ENCODE data around the gene NINJ2. TPM values are rescaled to one million over a fixed set of nuclear protein-coding genes. Genes with fewer than 3 reads are reported as not detected.

NINJ2 gene
- total and polyA plus RNA-seq, 2 donors, result 11.5 to 11.8 TPM

- no peak overlapping the region for H3K4me3 ChIP-seq (ENCODE audit: low read length in 2 of 2)
- no peak overlapping the region for H3K27ac ChIP-seq (ENCODE audit: low read depth in 1 of 2, low read length in 1 of 2)
- no peaks in the 10 kb centered on the region for H3K36me3 ChIP-seq (ENCODE audit: control insufficient read depth in 2 of 2, insufficient read depth in 2 of 2, low read length in 1 of 2)
- WGBS, result 97% methylated on average over 14 of the region's 14 CpGs
- DNase-seq (ENCODE audit: low read depth in 6 of 9, low spot score in 9 of 9), result no peak
- peaks cover under 1 to 2% of the 10 kb centered on the region in 2 donors for H3K4me1 ChIP-seq (ENCODE audit: control insufficient read depth in 2 of 2, insufficient read depth in 2 of 2, low read length in 2 of 2)
- H3K9me3 ChIP-seq (ENCODE audit: control insufficient read depth in 2 of 2, insufficient read depth in 1 of 2, low read length in 1 of 2), result peaks cover 2 to 14% of the 10 kb centered on the region in 2 donors
- peaks cover 0 to 13% of the 10 kb centered on the region in 2 donors for H3K27me3 ChIP-seq (ENCODE audit: control insufficient read depth in 2 of 2, insufficient read depth in 1 of 2, low read length in 1 of 2)
Observed at GRCh38 chr12:533718-534117, 129.5 kb downstream of the NINJ2 start.

- 87% methylated on average over 9 of the region's 9 CpGs for WGBS
- Histone ChIP-seq H3K27ac (ENCODE audit: low read depth in 1 of 2, low read length in 1 of 2) (no peak overlapping the region), H3K36me3 (ENCODE audit: control insufficient read depth in 2 of 2, insufficient read depth in 2 of 2, low read length in 1 of 2) (no peaks in the 10 kb centered on the region), H3K9me3 (ENCODE audit: control insufficient read depth in 2 of 2, insufficient read depth in 1 of 2, low read length in 1 of 2) (peaks cover 2 to 14% of the 10 kb centered on the region in 2 donors), H3K27me3 (ENCODE audit: control insufficient read depth in 2 of 2, insufficient read depth in 1 of 2, low read length in 1 of 2) (peaks cover 0 to 11% of the 10 kb centered on the region in 2 donors), H3K4me1 (ENCODE audit: control insufficient read depth in 2 of 2, insufficient read depth in 2 of 2, low read length in 2 of 2) (no peaks in the 10 kb centered on the region), H3K4me3 (ENCODE audit: low read length in 2 of 2) (no peak overlapping the region)
- no peak for DNase-seq (ENCODE audit: low read depth in 6 of 9, low spot score in 9 of 9)
Observed at GRCh38 chr12:532908-533565, 130.2 kb downstream of the NINJ2 start.

DNA sequence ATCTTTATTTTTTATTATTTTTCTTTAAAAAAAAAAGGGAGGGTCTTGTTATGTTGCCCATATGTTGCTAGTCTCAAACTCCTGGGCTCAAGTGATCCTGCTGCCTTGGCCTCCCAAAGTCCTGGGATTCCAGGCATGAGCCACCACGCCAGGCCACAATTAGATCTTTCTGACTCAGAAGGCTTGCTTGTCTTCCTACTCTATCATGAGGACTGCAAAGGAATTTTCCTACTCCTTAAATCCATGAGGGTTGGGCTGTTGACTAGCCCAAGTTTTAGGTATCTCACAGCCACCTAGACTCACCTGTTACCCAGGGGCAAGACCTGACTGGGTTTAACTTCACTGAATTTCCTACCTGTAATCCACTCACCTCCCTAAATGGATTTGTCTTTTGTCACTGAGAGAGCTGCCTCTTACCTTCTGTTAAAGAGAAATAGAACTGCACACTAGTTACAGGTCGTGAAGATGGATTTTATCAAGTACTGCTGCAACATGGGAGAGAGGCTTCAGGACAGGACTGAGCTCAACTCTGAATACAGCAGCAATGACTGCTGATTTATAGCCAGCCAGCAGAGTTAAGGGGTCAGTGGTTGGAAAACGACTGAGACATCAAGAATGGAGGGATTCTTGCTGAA, 131.2 kb downstream of the NINJ2 start:
- Histone ChIP-seq H3K36me3 (ENCODE audit: control insufficient read depth in 2 of 2, insufficient read depth in 2 of 2, low read length in 1 of 2) (no peaks in the 10 kb centered on the region), H3K9me3 (ENCODE audit: control insufficient read depth in 2 of 2, insufficient read depth in 1 of 2, low read length in 1 of 2) (peaks cover 2 to 14% of the 10 kb centered on the region in 2 donors), H3K4me1 (ENCODE audit: control insufficient read depth in 2 of 2, insufficient read depth in 2 of 2, low read length in 2 of 2) (no peaks in the 10 kb centered on the region), H3K27ac (ENCODE audit: low read depth in 1 of 2, low read length in 1 of 2) (no peak overlapping the region), H3K27me3 (ENCODE audit: control insufficient read depth in 2 of 2, insufficient read depth in 1 of 2, low read length in 1 of 2) (peaks cover 0 to 13% of the 10 kb centered on the region in 2 donors), H3K4me3 (ENCODE audit: low read length in 2 of 2) (no peak overlapping the region)
- no peak for DNase-seq (ENCODE audit: low read depth in 6 of 9, low spot score in 9 of 9)
- 92% methylated on average over 3 of the region's 3 CpGs for WGBS

DNA sequence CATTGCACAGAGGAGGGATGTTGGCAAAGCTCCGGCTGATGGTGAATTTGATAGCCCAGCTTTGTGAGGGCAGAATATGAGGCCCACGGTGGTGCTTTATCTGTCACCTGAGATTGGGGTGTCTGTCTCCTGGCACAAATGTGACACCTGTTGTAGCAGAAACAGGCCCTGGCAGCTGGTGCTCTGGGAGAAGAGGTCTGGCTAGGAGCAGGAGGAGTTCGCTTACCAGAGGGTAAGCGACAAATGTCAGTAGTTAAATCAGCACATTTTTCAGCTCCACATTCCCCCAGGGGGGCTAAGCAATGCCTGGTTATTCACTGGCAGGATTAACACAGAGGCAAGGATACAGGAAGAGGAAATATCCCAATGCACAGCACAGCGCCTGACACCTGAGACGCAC, 132.4 kb downstream of the NINJ2 start:
- 92% methylated on average over 6 of the region's 6 CpGs for WGBS
- H3K27me3 ChIP-seq (ENCODE audit: control insufficient read depth in 2 of 2, insufficient read depth in 1 of 2, low read length in 1 of 2), result peaks cover 0 to 11% of the 10 kb centered on the region in 2 donors
- no peak for DNase-seq (ENCODE audit: low read depth in 6 of 9, low spot score in 9 of 9)
- H3K4me1 ChIP-seq (ENCODE audit: control insufficient read depth in 2 of 2, insufficient read depth in 2 of 2, low read length in 2 of 2), result no peaks in the 10 kb centered on the region
- H3K36me3 ChIP-seq (ENCODE audit: control insufficient read depth in 2 of 2, insufficient read depth in 2 of 2, low read length in 1 of 2), result no peaks in the 10 kb centered on the region
- H3K4me3 ChIP-seq (ENCODE audit: low read length in 2 of 2), result no peak overlapping the region
- H3K9me3 ChIP-seq (ENCODE audit: control insufficient read depth in 2 of 2, insufficient read depth in 1 of 2, low read length in 1 of 2), result peaks cover 2 to 14% of the 10 kb centered on the region in 2 donors
- no peak overlapping the region for H3K27ac ChIP-seq (ENCODE audit: low read depth in 1 of 2, low read length in 1 of 2)

DNA sequence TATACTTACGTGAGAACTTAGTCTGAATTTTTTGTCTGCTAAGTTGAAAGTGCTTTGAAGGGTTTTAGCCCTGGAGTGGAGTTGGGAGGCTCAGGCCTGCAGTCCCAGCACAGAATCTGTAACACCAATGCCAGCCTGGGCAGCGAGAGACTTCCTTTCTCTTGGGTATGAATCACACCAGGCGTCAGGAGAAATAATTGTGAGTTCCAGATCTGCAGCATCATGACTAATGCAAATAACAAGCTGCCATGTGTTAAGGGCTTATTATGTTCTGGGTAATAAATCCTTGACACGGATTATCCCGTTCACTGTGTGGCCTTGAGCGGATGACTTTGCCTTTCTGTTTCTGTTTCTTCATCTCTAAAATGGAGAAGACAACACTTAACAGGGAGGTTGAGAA, 132.9 kb downstream of the NINJ2 start:
- Histone ChIP-seq H3K9me3 (ENCODE audit: control insufficient read depth in 2 of 2, insufficient read depth in 1 of 2, low read length in 1 of 2) (peaks cover 2 to 14% of the 10 kb centered on the region in 2 donors), H3K27me3 (ENCODE audit: control insufficient read depth in 2 of 2, insufficient read depth in 1 of 2, low read length in 1 of 2) (peaks cover 0 to 8% of the 10 kb centered on the region in 2 donors), H3K4me3 (ENCODE audit: low read length in 2 of 2) (no peak overlapping the region), H3K4me1 (ENCODE audit: control insufficient read depth in 2 of 2, insufficient read depth in 2 of 2, low read length in 2 of 2) (no peaks in the 10 kb centered on the region), H3K36me3 (ENCODE audit: control insufficient read depth in 2 of 2, insufficient read depth in 2 of 2, low read length in 1 of 2) (no peaks in the 10 kb centered on the region), H3K27ac (ENCODE audit: low read depth in 1 of 2, low read length in 1 of 2) (no peak overlapping the region)
- DNase-seq (ENCODE audit: low read depth in 6 of 9, low spot score in 9 of 9), result no peak
- WGBS, result 98% methylated on average over 6 of the region's 6 CpGs

DNA sequence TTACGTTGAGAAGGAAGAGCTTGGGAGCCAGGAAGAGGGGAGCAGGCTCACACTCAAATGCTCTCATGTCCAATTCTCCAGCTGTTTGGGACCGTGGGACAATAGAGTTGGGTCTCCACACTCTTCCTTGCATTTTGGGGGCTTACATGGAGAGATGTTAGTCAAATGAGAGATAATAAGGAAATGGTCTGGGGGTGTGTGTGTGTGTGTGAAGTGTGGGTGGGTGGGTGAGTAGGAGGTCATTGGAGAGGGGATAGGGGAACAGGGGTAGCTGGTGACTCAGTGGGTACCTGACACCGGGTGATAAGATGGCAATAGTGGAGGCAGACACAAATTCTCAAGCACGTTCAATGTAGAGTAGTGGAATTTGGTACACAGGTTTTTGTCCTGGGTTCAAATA, 135.5 kb downstream of the NINJ2 start:
- Histone ChIP-seq H3K4me1 (ENCODE audit: control insufficient read depth in 2 of 2, insufficient read depth in 2 of 2, low read length in 2 of 2) (no peaks in the 10 kb centered on the region), H3K9me3 (ENCODE audit: control insufficient read depth in 2 of 2, insufficient read depth in 1 of 2, low read length in 1 of 2) (peaks cover 2 to 11% of the 10 kb centered on the region in 2 donors), H3K4me3 (ENCODE audit: low read length in 2 of 2) (no peak overlapping the region), H3K27ac (ENCODE audit: low read depth in 1 of 2, low read length in 1 of 2) (no peak overlapping the region), H3K27me3 (ENCODE audit: control insufficient read depth in 2 of 2, insufficient read depth in 1 of 2, low read length in 1 of 2) (peaks cover 0 to 2% of the 10 kb centered on the region in 2 donors), H3K36me3 (ENCODE audit: control insufficient read depth in 2 of 2, insufficient read depth in 2 of 2, low read length in 1 of 2) (no peaks in the 10 kb centered on the region)
- WGBS, result 90% methylated on average over 4 of the region's 4 CpGs
- no peak for DNase-seq (ENCODE audit: low read depth in 6 of 9, low spot score in 9 of 9)

- Histone ChIP-seq H3K27me3 (ENCODE audit: control insufficient read depth in 2 of 2, insufficient read depth in 1 of 2, low read length in 1 of 2) (peaks cover 0 to 2% of the 10 kb centered on the region in 2 donors), H3K4me1 (ENCODE audit: control insufficient read depth in 2 of 2, insufficient read depth in 2 of 2, low read length in 2 of 2) (no peaks in the 10 kb centered on the region), H3K27ac (ENCODE audit: low read depth in 1 of 2, low read length in 1 of 2) (no peak overlapping the region), H3K4me3 (ENCODE audit: low read length in 2 of 2) (no peak overlapping the region), H3K36me3 (ENCODE audit: control insufficient read depth in 2 of 2, insufficient read depth in 2 of 2, low read length in 1 of 2) (no peaks in the 10 kb centered on the region), H3K9me3 (ENCODE audit: control insufficient read depth in 2 of 2, insufficient read depth in 1 of 2, low read length in 1 of 2) (peaks cover under 1 to 6% of the 10 kb centered on the region in 2 donors)
- no peak for DNase-seq (ENCODE audit: low read depth in 6 of 9, low spot score in 9 of 9)
- WGBS, result 64% methylated on average over 7 of the region's 7 CpGs
Observed at GRCh38 chr12:527241-527640, 136.0 kb downstream of the NINJ2 start.

DNA sequence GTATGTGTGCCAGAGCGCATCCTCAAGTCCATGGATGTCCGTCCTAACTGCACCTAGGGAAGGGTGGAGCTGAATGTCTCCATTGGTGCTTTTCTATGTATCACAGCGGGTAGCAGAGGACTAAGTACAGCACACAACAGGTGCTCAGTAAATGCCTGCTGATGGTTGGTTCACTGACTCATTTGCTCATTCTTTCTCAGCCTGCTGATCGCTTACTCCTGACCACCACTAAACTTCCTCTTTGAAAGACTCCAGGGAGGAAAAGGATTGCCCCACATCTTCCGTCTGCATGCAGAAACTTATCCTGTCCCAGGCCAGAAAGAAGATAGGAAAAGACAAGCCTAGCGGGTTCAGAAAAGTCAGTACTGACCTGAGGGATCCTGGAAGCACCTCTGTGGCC, 137.2 kb downstream of the NINJ2 start:
- Histone ChIP-seq H3K27me3 (ENCODE audit: control insufficient read depth in 2 of 2, insufficient read depth in 1 of 2, low read length in 1 of 2) (peaks cover 0 to 2% of the 10 kb centered on the region in 2 donors), H3K4me1 (ENCODE audit: control insufficient read depth in 2 of 2, insufficient read depth in 2 of 2, low read length in 2 of 2) (no peaks in the 10 kb centered on the region), H3K27ac (ENCODE audit: low read depth in 1 of 2, low read length in 1 of 2) (no peak overlapping the region), H3K36me3 (ENCODE audit: control insufficient read depth in 2 of 2, insufficient read depth in 2 of 2, low read length in 1 of 2) (no peaks in the 10 kb centered on the region), H3K9me3 (ENCODE audit: control insufficient read depth in 2 of 2, insufficient read depth in 1 of 2, low read length in 1 of 2) (peaks cover 0 to 6% of the 10 kb centered on the region in 2 donors), H3K4me3 (ENCODE audit: low read length in 2 of 2) (no peak overlapping the region)
- WGBS, result 73% methylated on average over 6 of the region's 6 CpGs
- DNase-seq (ENCODE audit: low read depth in 6 of 9, low spot score in 9 of 9), result no peak

DNA sequence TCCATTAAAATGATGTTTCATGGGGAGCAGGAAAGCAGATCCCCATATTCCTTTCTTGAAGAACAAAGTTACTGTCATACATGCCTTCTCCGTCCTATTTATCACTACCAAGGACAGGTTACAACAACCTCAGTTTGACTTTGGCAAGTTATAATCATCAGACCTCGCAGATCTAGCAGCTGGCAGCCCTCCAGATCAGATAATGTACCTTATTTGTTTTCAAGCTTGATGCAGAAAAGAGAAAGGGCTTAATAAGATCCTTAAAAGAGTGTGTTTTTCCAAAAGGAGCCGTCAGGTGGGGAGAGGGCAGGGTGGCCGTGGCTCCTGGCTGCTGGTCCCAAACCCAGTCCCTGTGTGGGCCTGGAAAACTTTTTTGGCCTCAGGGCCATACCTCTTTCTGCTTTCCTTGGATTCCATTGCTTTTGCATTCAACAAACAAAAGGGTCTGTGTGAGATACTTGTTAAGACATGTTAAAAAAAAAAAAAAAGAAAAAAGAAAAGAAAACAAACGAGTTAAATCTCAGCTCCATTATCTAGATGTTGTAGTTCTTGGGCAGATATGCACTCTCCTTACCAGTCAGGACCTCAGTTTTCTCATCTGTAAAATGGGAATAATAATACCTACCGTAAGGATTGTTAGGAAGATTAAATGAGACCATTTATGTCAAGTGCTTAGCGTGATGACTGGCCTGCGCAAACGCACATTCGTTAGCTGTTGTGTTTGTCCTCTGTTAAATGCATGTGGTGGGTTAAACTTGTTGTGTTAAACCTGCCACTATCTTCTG, 138.9 kb downstream of the NINJ2 start:
- no peak for DNase-seq (ENCODE audit: low read depth in 6 of 9, low spot score in 9 of 9)
- Histone ChIP-seq H3K27ac (ENCODE audit: low read depth in 1 of 2, low read length in 1 of 2) (no peak overlapping the region), H3K27me3 (ENCODE audit: control insufficient read depth in 2 of 2, insufficient read depth in 1 of 2, low read length in 1 of 2) (peaks cover 0 to 9% of the 10 kb centered on the region in 2 donors), H3K4me1 (ENCODE audit: control insufficient read depth in 2 of 2, insufficient read depth in 2 of 2, low read length in 2 of 2) (no peaks in the 10 kb centered on the region), H3K9me3 (ENCODE audit: control insufficient read depth in 2 of 2, insufficient read depth in 1 of 2, low read length in 1 of 2) (peaks cover 0 to 5% of the 10 kb centered on the region in 2 donors), H3K36me3 (ENCODE audit: control insufficient read depth in 2 of 2, insufficient read depth in 2 of 2, low read length in 1 of 2) (no peaks in the 10 kb centered on the region), H3K4me3 (ENCODE audit: low read length in 2 of 2) (no peak overlapping the region)
- WGBS, result 83% methylated on average over 10 of the region's 10 CpGs
